Measurements from ENCODE around the gene CARD14. TPM values are rescaled to one million over a fixed set of nuclear protein-coding genes. Genes with fewer than 3 reads are reported as not detected.

CARD14 gene
- total RNA-seq, 2 experiments from 2014 or later = not detected

DNA sequence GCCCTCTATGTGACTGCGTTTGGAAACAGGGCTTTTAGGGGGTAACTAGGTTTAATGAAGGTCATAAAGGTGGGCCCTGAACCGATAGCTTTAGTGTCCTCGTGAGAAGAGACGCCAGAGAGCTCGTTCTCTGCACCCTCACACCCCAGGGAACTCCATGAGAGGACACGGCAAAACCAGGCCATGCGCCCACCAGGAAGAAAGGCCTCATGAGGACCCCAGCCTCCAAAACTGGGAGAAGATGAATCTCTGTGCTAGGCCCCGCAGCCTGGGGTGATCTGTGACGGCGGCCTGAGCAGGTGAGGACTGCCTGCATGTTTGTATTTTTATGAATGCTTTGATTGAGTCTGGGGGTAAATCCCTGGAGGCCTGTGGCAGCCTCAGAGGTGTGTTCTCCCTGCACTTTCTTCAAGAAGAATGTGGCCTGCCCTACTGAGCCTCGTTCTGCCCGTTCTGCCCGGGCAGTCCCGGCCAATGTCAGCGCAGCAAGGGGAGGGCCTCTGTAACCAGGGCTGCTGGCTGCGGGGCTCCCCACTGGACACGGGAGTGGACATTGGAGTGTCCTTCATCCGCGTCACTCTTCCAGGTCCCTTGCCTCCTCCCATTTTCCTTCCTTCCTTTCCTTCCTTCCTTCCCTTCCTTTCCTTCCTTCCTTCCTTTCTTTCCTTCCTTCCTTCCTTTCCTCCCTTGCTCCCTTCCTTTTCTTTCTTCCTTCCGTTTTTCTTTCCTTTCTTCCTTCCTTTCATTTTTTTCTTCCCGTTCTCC lies 84.0 kb downstream of the CARD14 start:
- Mint-ChIP-seq H3K9me3 (no peaks in the 10 kb centered on the region), H3K4me3 (no peak overlapping the region), H3K27me3 (no peaks in the 10 kb centered on the region), H3K27ac (peak overlapping the region; percentile 85), H3K36me3 (ENCODE audit: low read depth) (peaks cover 10% of the 10 kb centered on the region), H3K4me1 (ENCODE audit: low read depth) (peaks cover 23% of the 10 kb centered on the region)
- Histone ChIP-seq H3K36me3 (ENCODE audit: insufficient read depth, low read length) (no peaks in the 10 kb centered on the region), H3K9me3 (ENCODE audit: control insufficient read depth in 1 of 2, insufficient read depth in 1 of 2, low read length in 2 of 2) (no peaks in the 10 kb centered on the region), H3K4me3 (ENCODE audit: low read length) (no peak overlapping the region), H3K27me3 (ENCODE audit: control insufficient read depth in 1 of 2, insufficient read depth in 2 of 2, low read length in 2 of 2) (no peaks in the 10 kb centered on the region), H3K4me1 (ENCODE audit: insufficient read depth, low read length) (peaks cover 41% of the 10 kb centered on the region), H3K27ac (ENCODE audit: low read depth in 1 of 2, low read length in 2 of 2) (no peak overlapping the region)
- TF ChIP-seq, protein P1, sequence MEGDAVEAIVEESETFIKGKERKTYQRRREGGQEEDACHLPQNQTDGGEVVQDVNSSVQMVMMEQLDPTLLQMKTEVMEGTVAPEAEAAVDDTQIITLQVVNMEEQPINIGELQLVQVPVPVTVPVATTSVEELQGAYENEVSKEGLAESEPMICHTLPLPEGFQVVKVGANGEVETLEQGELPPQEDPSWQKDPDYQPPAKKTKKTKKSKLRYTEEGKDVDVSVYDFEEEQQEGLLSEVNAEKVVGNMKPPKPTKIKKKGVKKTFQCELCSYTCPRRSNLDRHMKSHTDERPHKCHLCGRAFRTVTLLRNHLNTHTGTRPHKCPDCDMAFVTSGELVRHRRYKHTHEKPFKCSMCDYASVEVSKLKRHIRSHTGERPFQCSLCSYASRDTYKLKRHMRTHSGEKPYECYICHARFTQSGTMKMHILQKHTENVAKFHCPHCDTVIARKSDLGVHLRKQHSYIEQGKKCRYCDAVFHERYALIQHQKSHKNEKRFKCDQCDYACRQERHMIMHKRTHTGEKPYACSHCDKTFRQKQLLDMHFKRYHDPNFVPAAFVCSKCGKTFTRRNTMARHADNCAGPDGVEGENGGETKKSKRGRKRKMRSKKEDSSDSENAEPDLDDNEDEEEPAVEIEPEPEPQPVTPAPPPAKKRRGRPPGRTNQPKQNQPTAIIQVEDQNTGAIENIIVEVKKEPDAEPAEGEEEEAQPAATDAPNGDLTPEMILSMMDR (IDR thresholded peaks at IDR 0.05) = no peak
- ChIA-PET CTCF (interaction anchor here (0.6 to 2.8 kb wide), 5 partner anchors 12 to 153 kb away, joined by 3 to 14 read pairs (median 7); partner anchors contain the start of gene GAA), POLR2A (interaction anchor here (1.6 kb wide), 1 partner anchor 12 kb away, joined by 5 read pairs; no protein-coding TSS in a partner anchor)
- intact Hi-C loops (cut with DNase I, micrococcal nuclease) = loop anchor here (1.0 to 10.0 kb wide), 5 partner anchors 35 to 249 kb away; partner anchors contain the start of gene EIF4A3 (in 1 of the 2)
- no peak for ATAC-seq (ENCODE audit: poor library complexity)
- peak in 1 of 14 experiments; percentile 24 for DNase-seq

DNA sequence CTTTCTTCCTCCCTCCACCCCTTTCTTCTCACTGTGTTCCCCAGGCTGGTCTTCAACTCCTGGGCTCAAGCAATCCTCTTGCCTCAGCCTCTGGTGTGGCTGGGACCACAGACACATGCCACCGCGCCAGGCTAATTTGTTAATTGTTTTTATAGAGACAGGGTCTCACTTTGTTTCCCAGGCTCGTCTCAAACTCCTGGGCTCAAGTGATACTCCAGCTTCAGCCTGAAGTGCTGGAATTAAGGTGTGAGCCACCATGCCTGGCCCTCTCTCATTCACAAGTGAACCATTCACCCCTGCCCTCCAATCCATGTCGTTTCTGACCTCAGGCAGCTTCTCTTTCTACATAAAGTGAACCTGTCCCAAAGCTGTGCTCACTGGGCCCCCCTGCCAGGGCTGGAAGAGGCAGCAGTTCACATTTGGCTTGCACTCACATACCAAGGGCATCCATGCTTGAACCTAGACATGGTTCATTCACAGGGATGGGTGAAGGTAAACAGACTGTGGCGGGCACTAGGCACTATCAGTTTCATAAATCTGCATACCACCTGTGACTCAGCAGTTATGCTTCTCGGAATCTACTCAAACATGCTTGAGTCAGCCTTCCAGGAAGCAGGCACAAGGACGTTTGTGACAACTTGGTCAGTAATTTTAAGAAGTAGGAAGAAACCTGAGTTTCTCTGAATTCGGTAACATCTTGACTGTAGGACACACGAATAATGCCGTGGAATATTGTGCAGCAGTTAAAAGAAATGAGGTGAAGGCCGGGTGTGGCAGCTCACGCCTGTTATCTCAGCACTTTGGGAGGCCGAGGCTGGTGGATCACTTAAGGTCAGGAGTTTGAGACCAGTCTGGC lies 84.8 kb downstream of the CARD14 start:
- intact Hi-C loops (cut with DNase I, micrococcal nuclease) = loop anchor here in 1 of 2 experiments (10.0 kb wide), 1 partner anchor 250 kb away; no protein-coding TSS in a partner anchor
- H3K27me3 Mint-ChIP-seq = no peaks in the 10 kb centered on the region
- POLR2A ChIA-PET = interaction anchor here (1.1 to 1.6 kb wide), 2 partner anchors 10 to 11 kb away, joined by 3 to 5 read pairs; no protein-coding TSS in a partner anchor

DNA sequence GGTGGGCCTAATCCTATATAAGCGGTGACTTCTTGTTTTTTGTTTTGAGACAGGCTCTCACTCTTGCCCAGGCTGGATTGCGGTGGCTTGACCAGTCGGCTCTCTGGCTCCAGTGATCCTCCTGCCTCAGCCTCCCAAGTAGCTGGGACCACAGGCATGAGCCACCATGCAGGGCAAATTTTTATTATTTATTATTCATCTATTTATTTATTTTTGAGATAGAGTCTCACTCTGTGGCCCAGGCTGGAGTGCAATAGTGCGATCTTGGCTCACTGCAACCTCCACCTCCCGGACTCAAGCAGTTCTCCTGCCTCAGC lies 86.2 kb downstream of the CARD14 start:
- Histone ChIP-seq H3K27me3 (ENCODE audit: control insufficient read depth in 1 of 2, insufficient read depth in 2 of 2, low read length in 2 of 2) (no peaks in the 10 kb centered on the region), H3K27ac (ENCODE audit: low read depth in 1 of 2, low read length in 2 of 2) (no peak overlapping the region), H3K36me3 (ENCODE audit: insufficient read depth, low read length) (no peaks in the 10 kb centered on the region), H3K4me3 (ENCODE audit: low read length) (no peak overlapping the region), H3K9me3 (ENCODE audit: control insufficient read depth in 1 of 2, insufficient read depth in 1 of 2, low read length in 2 of 2) (no peaks in the 10 kb centered on the region), H3K4me1 (ENCODE audit: insufficient read depth, low read length) (peaks cover 54% of the 10 kb centered on the region)
- no peak for ATAC-seq (ENCODE audit: poor library complexity)
- CTCF ChIA-PET = no interaction called here
- intact Hi-C loops (cut with DNase I, micrococcal nuclease) = loop anchor here in 1 of 2 experiments (10.0 kb wide), 1 partner anchor 251 kb away; no protein-coding TSS in a partner anchor
- Mint-ChIP-seq H3K4me1 (ENCODE audit: low read depth) (peaks cover 32% of the 10 kb centered on the region), H3K27ac (peak overlapping the region; percentile 85), H3K36me3 (ENCODE audit: low read depth) (peaks cover 5% of the 10 kb centered on the region), H3K27me3 (no peaks in the 10 kb centered on the region), H3K9me3 (no peaks in the 10 kb centered on the region), H3K4me3 (no peak overlapping the region)
- DNase-seq = no peak
- TF ChIP-seq, protein P1 (IDR thresholded peaks at IDR 0.05) = no peak
- POLR2A ChIA-PET = interaction anchor here (0.9 kb wide), 1 partner anchor 36 kb away, joined by 3 read pairs; the partner anchor contains the start of genes SGSH and SLC26A11

More for the DNA sequence above, 84.8 kb downstream of the CARD14 start:
- H3K4me1 Mint-ChIP-seq (ENCODE audit: low read depth) = peaks cover 29% of the 10 kb centered on the region
- TF ChIP-seq, protein P1 (IDR thresholded peaks at IDR 0.05) = no peak
- Histone ChIP-seq H3K27me3 (ENCODE audit: control insufficient read depth in 1 of 2, insufficient read depth in 2 of 2, low read length in 2 of 2) (no peaks in the 10 kb centered on the region), H3K36me3 (ENCODE audit: insufficient read depth, low read length) (no peaks in the 10 kb centered on the region), H3K9me3 (ENCODE audit: control insufficient read depth in 1 of 2, insufficient read depth in 1 of 2, low read length in 2 of 2) (no peaks in the 10 kb centered on the region), H3K4me1 (ENCODE audit: insufficient read depth, low read length) (peaks cover 49% of the 10 kb centered on the region), H3K4me3 (ENCODE audit: low read length) (no peak overlapping the region), H3K27ac (ENCODE audit: low read depth in 1 of 2, low read length in 2 of 2) (peak overlapping the region in 1 of 2 donors; percentile 37)
- peak; percentile 29 for ATAC-seq (ENCODE audit: poor library complexity)
- H3K27ac Mint-ChIP-seq = peak overlapping the region; percentile 85
- CTCF ChIA-PET = interaction anchor here (0.5 to 0.7 kb wide), 3 partner anchors 28 to 561 kb away, joined by 3 read pairs; no protein-coding TSS in a partner anchor
- peak in 10 of 14 experiments; percentile 20 to 83 (median 49) for DNase-seq
- no peaks in the 10 kb centered on the region for H3K9me3 Mint-ChIP-seq
- peaks cover 5% of the 10 kb centered on the region for H3K36me3 Mint-ChIP-seq (ENCODE audit: low read depth)
- peak overlapping the region; percentile 20 for H3K4me3 Mint-ChIP-seq
